ENCODE results near the gene SHISA5. TPM values are rescaled to one million over a fixed set of nuclear protein-coding genes. Genes with fewer than 3 reads are reported as not detected.

The SHISA5 gene
- total RNA-seq, 6 experiments from 2014 or later = 76.3 to 118 (median 101) TPM

GRCh38 chr3:48459331-48459730 is 44.6 kb downstream of the SHISA5 start:
- no peak for DNase-seq
- no peaks in the 10 kb centered on the region for H3K9me3 ChIP-seq
- WGBS (ENCODE audit: insufficient coverage, low coverage, low lambda C conversion rate, missing lambda C conversion rate) = 100% methylated on average over 3 of the region's 3 CpGs
- intact Hi-C loops (cut with DNase I) = no loop called here
- H3K4me1 ChIP-seq = no peaks in the 10 kb centered on the region
- no peak for ATAC-seq
- no peak overlapping the region for H3K27ac ChIP-seq
- H3K27me3 ChIP-seq = no peaks in the 10 kb centered on the region
- no peak for TF ChIP-seq POLR2A (IDR thresholded peaks at IDR 0.05)
- no peak for TF ChIP-seq CTCF (IDR thresholded peaks at IDR 0.05)
- peaks cover 0 to 59% (median 16%) of the 10 kb centered on the region in 4 donors for H3K36me3 ChIP-seq
- H3K4me3 ChIP-seq = no peak overlapping the region

GRCh38 chr3:48456456-48456855 is 47.5 kb downstream of the SHISA5 start:
- intact Hi-C loops (cut with DNase I) = no loop called here
- H3K4me3 ChIP-seq = no peak overlapping the region
- H3K9me3 ChIP-seq = no peaks in the 10 kb centered on the region
- ATAC-seq = no peak
- no peaks in the 10 kb centered on the region for H3K27me3 ChIP-seq
- no peak for DNase-seq
- no peak for TF ChIP-seq CTCF (IDR thresholded peaks at IDR 0.05)
- no peak for TF ChIP-seq POLR2A (IDR thresholded peaks at IDR 0.05)
- no peak overlapping the region for H3K27ac ChIP-seq
- H3K36me3 ChIP-seq = peaks cover 0 to 80% (median 24%) of the 10 kb centered on the region in 4 donors
- WGBS (ENCODE audit: insufficient coverage, low coverage, low lambda C conversion rate, missing lambda C conversion rate) = 83% methylated on average over 1 of the region's 1 CpG
- H3K4me1 ChIP-seq = no peaks in the 10 kb centered on the region

DNA sequence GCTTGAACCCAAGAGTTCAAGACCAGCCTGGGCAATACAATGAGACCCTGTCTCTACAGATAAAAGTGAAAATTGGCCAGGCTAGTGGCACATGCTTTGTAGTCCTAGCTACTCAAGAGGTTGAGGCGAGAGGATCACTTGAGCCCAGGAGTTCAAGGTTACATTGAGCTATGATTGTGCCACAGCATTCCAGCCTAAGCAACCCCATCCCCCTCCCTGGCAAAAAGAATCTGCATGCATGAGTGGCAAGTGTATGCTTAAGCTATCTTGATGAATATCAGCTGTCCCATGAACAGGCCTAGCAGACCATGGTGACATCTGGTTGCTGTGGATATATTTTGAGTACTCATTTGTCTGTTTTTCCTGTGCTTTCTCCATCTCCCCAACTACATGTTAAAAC is 52.7 kb downstream of the SHISA5 start:
- Histone ChIP-seq H3K36me3 (peaks cover 0 to 44% (median 12%) of the 10 kb centered on the region in 4 donors), H3K9me3 (no peaks in the 10 kb centered on the region), H3K4me1 (peaks cover 0 to 10% (median 4%) of the 10 kb centered on the region in 4 donors), H3K27ac (no peak overlapping the region), H3K27me3 (no peaks in the 10 kb centered on the region), H3K4me3 (no peak overlapping the region)
- DNase-seq (no peak), ATAC-seq (no peak)
- TF ChIP-seq POLR2A (IDR thresholded peaks at IDR 0.05) (no peak), CTCF (IDR thresholded peaks at IDR 0.05) (no peak)
- intact Hi-C loops (cut with DNase I) = no loop called here
- no CpG with 5 or more reads among the region's 1 CpG for WGBS (ENCODE audit: insufficient coverage, low coverage, low lambda C conversion rate, missing lambda C conversion rate)

DNA sequence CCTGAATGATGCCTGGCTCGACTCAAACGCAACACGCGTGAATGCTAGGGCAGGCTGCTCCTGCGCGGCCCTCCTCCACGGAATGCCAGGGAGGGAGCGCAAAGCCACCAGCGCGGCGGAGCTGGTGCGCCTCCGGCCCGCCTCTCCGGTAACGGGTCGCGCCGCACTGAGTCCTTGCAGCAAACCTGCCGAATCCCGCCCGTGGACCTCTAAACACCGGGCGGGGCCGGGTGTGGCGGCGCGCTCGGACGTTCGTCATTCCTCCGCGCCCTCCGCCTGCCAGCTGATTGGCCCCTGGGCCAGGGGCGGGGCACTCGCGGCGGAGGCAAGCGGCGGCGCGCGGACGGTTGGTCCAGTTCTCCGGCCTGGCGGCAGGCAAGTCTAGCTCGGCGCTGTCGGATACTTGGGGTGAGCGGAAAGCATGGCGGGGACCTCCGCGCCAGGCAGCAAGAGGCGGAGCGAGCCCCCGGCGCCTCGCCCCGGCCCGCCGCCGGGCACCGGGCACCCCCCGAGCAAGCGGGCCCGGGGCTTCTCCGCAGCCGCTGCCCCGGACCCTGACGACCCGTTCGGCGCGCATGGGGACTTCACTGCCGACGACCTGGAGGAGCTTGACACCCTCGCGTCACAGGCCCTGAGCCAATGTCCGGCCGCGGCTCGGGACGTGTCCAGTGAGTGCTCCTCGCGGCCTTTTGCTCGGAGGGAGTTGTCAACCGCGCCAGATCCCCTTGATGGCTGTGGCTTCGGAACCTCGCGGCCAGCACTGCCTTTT is 57.4 kb downstream of the SHISA5 start, which contains the start of gene ATRIP:
Gene ATRIP (plus strand): TSS at position 313 of the 769 bp plus-strand sequence. CDS start 109 bp downstream, at position 422.
- ATAC-seq = peak; percentile 99 to 100 (median 99)
- peak; percentile 90 for TF ChIP-seq POLR2A (IDR thresholded peaks at IDR 0.05)
- TF ChIP-seq CTCF (IDR thresholded peaks at IDR 0.05) = peak in 1 of 4 donors; percentile 7
- 0% methylated on average over 21 of the region's 91 CpGs for WGBS (ENCODE audit: insufficient coverage, low coverage, low lambda C conversion rate, missing lambda C conversion rate)
- Histone ChIP-seq H3K4me1 (peaks cover 0 to 21% (median 6%) of the 10 kb centered on the region in 4 donors), H3K27ac (peak within 1 kb of the TSS; percentile 69 to 84 (median 73)), H3K4me3 (peak within 1 kb of the TSS; percentile 72 to 96 (median 79)), H3K36me3 (peaks cover 0 to 30% (median 2%) of the 10 kb centered on the region in 4 donors), H3K9me3 (no peaks in the 10 kb centered on the region), H3K27me3 (no peaks in the 10 kb centered on the region)
- intact Hi-C loops (cut with DNase I) = no loop called here
- DNase-seq = peak; percentile 92 to 93 (median 92)

All from right lobe of liver (tissue), 6 donors.